ENCODE results near the gene SIVA1.

The SIVA1 gene

DNA sequence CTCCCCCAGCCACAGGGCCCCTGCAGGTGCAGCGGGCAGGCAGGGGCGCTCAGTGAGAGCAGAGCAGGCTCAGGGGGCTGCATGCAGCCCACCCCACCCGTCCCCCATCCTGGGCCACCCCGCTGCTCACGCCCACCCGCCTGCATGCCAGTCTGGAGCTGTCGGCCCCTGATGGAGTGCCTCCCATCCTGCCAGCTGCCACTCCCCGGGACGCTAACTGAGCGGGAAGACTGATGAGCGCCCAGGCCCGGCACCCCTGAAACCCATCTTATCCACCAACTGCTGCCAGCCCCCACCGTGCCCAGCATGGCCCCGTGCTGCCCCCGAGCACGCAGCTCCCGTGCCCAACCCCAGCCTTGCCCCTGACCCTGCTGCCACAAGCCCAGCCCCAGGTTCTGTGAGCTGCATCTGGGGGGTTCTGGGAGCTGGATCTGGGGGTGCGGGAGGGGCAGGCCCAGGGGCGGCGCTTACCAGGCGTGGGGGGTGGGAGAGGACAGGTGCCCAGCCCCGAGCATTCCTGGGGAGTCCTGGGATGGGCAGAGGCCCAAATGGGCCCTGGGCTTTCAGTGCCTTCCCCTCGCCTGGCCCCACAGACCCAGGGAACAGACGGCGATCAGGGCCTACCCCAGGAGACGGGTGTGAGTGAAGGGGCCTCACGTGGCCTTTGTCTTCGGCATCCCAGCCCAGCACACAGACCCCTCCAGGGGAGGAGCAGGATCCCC lies 29.3 kb downstream of the SIVA1 start:
- no peak for DNase-seq

GRCh38 chr14:104782808-104783139 lies 29.8 kb downstream of the SIVA1 start:
- DNase-seq: no peak

DNA sequence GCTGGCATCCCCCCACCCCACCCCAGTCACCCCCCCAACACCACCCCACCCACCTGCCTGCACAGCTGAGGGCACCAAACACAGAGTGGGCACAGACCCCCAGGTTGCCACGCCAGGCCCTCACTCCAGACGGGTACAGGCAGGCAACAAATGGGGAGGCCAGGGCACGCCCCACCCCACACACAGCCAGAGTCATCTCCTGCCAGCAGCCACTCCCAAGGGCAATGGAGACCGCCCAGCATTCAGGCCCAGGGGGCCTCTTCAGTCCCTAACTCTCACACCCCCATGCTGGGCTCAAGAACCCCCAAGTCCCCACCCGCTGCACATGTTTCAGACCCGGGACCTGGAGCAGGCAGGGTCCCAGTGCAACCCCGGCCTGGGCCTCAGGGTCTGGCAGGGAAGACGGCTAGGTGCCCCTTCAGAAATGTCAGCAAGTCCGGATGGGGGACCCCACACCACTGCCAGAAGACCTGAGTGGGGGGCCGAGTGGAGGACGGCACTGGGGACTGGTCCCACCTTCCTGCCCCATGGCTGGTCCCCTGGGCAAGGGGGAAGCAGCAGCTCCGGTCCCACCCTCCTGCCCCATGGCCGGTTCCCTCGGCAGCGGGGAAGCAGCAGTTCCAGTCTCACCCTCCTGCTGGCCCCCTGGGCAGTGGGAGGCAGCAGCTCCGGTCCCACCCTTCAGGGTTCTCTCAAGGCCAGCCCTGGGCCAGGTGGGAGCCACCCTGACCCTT lies 30.7 kb downstream of the SIVA1 start:
- no peak for DNase-seq

GRCh38 chr14:104784218-104784568 lies 31.2 kb downstream of the SIVA1 start:
- no peak for DNase-seq

- DNase-seq: peak in 10 of 56 donors; percentile 12 to 58 (median 34)
These were observed 32.1 kb downstream of the SIVA1 start for GRCh38 chr14:104784846-104785707.

DNA sequence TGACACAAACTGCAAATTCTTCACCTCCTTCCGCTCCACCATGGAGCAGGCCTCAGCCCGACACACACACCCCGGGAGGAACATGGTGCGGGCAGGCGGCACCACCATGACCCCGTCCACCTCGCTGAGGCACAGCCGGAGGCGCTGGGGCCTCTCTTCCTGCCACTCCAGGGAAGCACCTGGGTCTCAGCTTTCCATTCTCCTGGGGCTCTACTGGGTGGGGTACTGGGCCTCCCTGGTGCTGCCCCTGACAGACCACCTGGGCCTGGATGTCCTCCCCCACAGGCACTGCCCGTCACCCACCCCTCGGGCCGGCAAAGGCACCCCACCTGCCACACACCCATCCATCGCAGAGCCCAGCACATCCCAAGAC lies 32.7 kb downstream of the SIVA1 start:
- no peak for DNase-seq

DNA sequence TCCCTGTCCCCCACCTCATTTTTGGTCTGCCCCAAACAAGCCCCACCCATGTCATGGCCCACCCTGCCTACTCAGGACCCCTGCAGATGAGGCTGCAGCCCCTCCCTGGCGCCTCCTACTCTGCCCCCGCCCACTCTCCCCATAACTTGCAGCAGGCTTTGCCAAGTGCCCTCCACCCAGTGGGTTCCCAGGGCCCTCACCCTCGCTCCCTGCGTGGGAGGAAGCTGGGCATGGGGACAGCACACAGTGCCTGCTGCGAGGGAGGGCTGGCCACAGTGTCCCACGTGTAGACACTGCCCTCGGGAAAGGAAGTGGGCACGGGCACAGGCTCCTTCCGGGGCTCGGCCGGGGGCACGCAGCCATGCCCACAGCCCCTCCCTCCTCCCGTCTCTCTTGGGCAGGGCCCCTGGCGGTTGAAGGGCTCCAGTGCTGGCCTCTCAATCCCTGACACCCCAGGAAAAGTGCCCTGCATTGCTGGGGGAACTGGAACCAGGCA lies 33.2 kb downstream of the SIVA1 start:
- no peak for DNase-seq

DNA sequence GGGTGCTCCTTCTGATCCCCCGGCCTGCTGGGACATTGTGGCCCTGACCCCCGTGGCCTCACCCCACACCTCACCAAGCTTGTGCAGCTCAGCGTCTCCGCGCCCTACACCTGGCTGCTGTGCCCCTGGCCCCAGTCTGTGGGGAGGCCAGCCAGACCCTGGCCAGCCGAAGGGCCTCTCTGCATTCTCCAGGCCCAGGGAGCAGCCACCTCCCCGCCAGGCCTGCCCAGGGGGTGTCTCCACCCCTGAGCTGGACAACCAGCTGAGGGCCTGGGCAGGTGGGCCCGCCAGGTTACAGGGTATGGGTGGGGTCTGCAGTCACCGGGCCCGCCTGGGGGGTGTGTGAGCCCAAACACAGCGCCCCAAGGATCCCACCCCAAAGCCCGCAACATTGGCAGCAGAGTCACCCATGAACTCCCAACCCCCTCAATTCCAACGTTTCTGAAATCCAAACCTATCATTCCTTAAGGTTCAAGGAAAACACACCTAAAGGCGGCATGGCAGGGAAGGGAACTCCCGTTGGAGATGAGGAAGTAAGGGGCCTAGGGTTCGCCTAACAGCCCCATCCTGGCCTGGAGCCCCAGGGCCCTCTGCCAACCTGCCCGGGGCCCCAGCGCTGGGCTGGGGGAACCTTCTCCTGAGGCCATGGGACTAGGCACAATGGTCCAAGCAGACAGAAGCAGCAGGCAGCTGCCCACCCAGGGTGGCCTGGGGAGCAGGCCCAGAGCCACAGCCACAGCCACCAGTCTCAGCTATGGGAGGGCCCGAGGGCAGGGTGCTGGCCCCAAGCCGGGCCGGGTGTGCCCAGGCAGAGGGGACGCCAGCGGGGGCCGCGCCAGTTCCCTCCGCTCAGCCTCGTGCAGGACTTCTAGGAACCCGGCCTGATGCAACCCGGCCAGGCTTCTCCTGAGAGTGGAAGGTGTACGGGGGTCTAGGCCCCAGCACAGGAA lies 34.1 kb downstream of the SIVA1 start:
- DNase-seq: peak in 3 of 56 donors; percentile 31 to 41 (median 33)

GRCh38 chr14:104787736-104788135 lies 34.8 kb downstream of the SIVA1 start:
- DNase-seq: no peak

DNA sequence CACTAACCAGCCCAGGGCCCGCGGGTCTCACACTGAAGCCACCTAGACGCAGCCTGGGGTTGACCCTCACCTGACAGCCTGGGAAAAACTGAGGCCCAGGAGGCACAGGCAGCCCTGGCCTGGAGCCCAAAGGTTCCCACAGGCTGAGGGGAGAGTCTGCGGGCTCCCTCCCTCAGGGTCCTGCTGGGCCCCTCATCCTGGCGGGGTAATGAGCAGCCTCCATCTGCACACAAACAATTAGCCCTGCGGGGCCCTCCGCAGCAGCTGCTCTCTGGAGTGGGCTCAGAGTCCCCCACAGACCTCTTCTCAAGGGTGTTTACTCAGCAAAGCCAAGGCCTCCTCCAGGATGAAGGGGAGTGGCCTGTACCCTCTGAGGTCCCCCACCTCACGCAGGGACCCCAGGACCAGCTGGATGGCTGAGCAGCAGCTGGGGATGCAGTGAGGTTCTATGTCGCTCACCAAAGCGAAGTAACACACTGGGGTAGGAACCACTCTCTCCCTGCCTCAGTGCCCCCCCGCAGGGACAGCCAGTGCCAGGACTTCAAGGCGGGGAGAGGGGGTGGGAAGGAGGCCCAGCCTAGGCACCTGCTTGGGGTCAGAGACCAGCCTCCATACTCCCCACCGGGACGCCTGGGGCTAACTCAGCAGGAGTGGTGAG lies 35.3 kb downstream of the SIVA1 start:
- DNase-seq: no peak

- DNase-seq: no peak
These were observed 36.1 kb downstream of the SIVA1 start for GRCh38 chr14:104788873-104789663.

DNA sequence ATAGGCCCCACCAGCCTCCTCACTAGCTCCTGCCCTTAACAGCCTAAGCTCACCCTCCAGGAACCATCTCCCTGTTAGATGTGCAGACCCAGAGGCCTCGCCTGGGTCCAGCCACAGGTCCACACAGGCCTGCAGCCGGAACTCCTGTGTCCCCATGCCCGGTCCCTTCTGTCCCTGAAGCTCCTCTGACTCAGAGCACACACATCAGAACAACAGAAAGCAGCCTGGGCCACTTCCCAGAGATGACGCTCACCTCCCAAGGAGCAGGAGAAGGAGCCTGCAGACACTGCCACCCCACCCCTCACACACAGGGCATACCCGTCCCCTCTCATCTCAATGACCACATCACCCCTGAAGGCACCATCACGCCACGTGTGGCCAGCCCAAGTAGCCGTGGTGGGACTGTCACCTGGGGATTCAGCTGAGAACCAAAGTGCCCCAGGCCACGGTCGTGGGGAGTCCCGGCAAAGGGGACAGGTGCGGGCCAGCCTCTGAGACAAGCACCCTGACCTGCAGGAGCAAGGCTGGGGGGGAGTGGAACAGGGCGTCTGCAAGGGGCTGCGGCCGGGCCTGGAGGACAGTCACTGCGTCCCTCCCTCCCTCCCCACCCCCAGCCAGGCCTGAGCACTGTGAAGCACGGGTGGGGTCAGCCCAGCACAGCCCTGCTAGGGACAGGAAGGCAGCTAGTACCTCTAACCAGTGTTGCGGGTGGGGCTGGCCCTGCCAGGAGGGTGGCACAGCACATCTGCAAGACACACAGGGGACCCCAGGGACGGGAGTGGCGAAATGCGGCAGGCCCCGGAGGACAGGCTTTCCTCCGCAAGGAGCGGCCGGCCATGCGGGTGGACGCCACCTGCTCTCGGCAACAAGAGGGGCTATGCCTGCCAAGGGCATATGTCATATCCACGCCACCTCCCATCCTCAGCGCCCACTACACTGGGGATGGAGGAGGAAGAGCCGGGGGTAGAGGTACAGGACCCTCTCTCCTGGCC lies 37.1 kb downstream of the SIVA1 start:
- DNase-seq: no peak

DNA sequence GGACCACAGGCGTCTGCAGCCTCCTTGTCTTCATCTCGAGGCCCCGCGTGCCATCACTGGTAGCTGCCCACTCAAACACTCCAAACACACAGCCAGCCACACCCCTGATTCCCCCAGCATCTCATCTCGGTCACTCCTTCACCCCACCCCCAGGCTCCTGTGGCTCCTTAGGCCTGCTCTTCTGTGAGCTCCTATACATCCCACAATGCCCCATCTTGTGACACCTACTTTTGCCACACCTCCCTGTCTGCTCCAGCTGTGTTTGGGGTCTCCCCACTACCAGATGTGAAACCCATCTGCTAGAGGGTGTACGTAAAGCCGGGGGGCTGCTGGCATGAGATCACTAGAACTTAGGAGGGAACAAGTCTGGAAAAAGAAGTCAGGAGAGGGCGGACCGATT lies 38.5 kb downstream of the SIVA1 start:
- DNase-seq: no peak

GRCh38 chr14:104792101-104792884 lies 39.3 kb downstream of the SIVA1 start:
- DNase-seq: peak in 4 of 56 donors; percentile 21 to 40 (median 29)

DNA sequence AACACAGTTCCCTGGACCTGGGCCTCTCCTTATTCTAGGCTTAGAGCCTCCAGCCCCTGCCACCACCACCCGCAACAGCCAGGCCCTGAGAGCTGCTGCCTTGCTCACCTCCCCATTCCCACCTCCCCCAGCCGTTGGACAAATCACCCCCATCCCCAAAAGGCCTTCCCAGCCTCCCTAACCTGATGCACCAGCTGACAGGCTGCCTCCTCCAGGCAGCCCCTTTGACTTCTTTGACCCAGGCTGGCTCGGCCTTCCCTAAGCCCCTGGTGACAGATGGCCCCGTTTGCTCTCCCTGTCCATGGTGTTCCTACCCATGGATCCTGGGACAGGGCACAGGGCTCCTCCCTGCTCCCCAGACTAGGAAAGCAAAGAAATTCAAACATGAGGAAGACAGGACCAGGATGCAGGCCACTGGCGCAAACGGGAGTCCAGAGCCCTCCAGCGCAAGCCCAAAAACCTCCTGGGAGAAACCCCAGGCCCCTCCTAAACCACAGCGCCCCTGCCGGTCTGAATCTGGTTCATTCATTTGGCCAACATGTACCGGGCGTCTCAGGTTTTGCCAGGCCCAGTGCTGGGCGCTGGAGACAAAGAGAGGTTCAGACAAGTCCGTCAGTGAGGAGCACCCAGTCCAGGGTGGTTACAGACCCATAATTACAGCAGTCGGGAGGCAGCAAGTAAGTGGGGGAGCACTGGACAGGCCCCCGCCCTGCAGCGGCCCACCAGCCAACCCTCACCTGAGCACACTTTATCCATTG lies 40.2 kb downstream of the SIVA1 start:
- no peak for DNase-seq

- no peak for DNase-seq
These were observed 40.7 kb downstream of the SIVA1 start for GRCh38 chr14:104793703-104793959.

DNA sequence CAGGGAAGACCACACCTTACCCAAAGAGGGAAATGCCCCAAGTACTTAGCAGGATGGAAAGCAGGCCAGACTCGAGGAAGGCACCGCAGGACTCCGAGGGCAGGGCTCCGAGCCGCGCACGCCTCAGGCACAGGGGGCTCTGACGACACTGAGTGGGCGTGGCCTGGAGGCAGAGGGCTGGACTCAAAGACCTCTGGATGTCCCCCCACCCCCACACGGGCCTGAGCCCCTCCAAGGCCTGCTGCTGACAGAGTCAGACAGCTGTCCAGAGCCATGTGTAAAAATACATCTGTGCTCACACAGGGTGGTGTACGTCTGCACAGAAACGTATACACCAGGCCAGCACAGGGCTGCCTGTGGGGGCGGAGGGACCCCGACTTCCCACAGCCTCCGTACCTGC lies 41.2 kb downstream of the SIVA1 start:
- no peak for DNase-seq
